ENCODE data around the gene SYNGR4.
"Not testable (repeated sequence)": the region's sequence is repeated elsewhere in the genome, so short reads cannot be mapped to it uniquely, and the experiment has no call there.

Gene SYNGR4

GRCh38 chr19:48342414-48342738 is 21.8 kb upstream of the SYNGR4 start:
- no peak for DNase-seq

GRCh38 chr19:48342841-48343540 is 21.2 kb upstream of the SYNGR4 start:
- no peak for DNase-seq

- no peak for DNase-seq
These were observed 19.3 kb upstream of the SYNGR4 start for GRCh38 chr19:48344892-48345291.

- DNase-seq = no peak
These were observed 18.0 kb upstream of the SYNGR4 start for GRCh38 chr19:48346191-48346590.

- DNase-seq = no peak
These were observed 16.1 kb upstream of the SYNGR4 start for GRCh38 chr19:48348045-48348444.

- no peak for DNase-seq
These were observed 15.4 kb upstream of the SYNGR4 start for GRCh38 chr19:48348737-48349136.

- DNase-seq = no peak
These were observed 13.3 kb upstream of the SYNGR4 start for GRCh38 chr19:48350856-48351255.

- no peak for DNase-seq
These were observed 12.8 kb upstream of the SYNGR4 start for GRCh38 chr19:48351341-48351752.

- no peak for DNase-seq
These were observed 10.5 kb upstream of the SYNGR4 start for GRCh38 chr19:48353677-48354076.

GRCh38 chr19:48354332-48354992 is 9.7 kb upstream of the SYNGR4 start:
- DNase-seq = no peak

- DNase-seq = no peak
These were observed 8.7 kb upstream of the SYNGR4 start for GRCh38 chr19:48355365-48355954.

- no peak for DNase-seq
These were observed 5.0 kb upstream of the SYNGR4 start for GRCh38 chr19:48359123-48359522.

GRCh38 chr19:48361912-48362311 is 2.3 kb upstream of the SYNGR4 start:
- DNase-seq = no peak

- DNase-seq = peak; percentile 93
These were observed 1.3 kb upstream of the SYNGR4 start for GRCh38 chr19:48362716-48363499.

GRCh38 chr19:48363500-48363809 is 712 bp upstream of the SYNGR4 start:
- DNase-seq = no peak

- DNase-seq = no peak
These were observed 606 bp downstream of the SYNGR4 start for GRCh38 chr19:48364598-48365348.

- no peak for DNase-seq
These were observed 1.4 kb downstream of the SYNGR4 start for GRCh38 chr19:48365602-48366001.

GRCh38 chr19:48367855-48368254 is 3.7 kb downstream of the SYNGR4 start:
- DNase-seq = no peak

GRCh38 chr19:48368936-48369335 is 4.8 kb downstream of the SYNGR4 start:
- no peak for DNase-seq

- DNase-seq = no peak
These were observed 6.8 kb downstream of the SYNGR4 start for GRCh38 chr19:48370955-48371354.

- no peak for DNase-seq
These were observed 7.2 kb downstream of the SYNGR4 start for GRCh38 chr19:48371367-48371766.

- DNase-seq = not testable (repeated sequence)
These were observed 7.6 kb downstream of the SYNGR4 start for GRCh38 chr19:48371771-48372170.

- DNase-seq = peak; percentile 92
These were observed 8.7 kb downstream of the SYNGR4 start for GRCh38 chr19:48372904-48373303.

Measured in NCI-H1436 treated with DMSO at 0.1 percent for 48 hours (cell line).